NCI-H510A (cell line): ENCODE data around the gene GATA2.

Experiments used
- DNase-seq: peaks from one replicate; lab custom pipeline; 2025; lab: John Stamatoyannopoulos, UW

Gene GATA2

DNA sequence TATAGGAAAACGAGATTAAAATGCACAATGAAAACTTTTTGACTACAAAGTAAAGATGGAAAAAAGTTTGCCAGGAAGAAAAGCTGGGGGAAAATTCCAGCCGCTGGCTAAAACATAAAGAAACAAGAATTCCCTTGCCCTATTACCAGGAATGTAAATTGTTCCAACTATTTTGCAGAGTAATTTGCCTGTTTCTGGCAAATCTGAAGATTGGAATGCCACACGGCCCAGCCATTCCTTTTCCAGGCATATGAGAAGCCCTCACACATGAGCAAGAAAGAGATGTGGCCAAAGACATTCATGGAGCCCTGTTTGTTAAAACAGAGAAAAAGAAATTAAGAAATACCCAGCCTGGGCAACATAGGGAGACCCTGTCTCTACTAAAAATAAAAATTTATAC, 8.4 kb upstream of the GATA2 start:
- DNase-seq: no peak

DNA sequence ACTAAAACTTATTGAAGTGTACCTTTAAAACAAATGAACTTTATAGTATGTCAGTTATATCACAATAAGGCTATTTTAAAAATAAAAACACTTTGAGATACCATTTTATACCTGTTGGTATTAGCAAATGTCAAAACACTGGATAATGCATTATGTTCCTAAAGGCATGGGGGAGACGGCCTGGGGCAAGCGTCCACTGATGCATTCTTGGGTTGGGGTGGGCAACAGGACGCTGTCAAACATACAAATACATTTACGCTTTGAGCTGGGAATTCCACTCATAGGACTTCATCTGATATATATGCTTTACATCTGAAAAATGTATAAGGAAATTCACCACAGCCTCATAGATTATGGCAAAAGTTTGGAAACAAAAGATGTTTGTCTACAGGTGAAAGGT, 7.6 kb upstream of the GATA2 start:
- DNase-seq: no peak

DNA sequence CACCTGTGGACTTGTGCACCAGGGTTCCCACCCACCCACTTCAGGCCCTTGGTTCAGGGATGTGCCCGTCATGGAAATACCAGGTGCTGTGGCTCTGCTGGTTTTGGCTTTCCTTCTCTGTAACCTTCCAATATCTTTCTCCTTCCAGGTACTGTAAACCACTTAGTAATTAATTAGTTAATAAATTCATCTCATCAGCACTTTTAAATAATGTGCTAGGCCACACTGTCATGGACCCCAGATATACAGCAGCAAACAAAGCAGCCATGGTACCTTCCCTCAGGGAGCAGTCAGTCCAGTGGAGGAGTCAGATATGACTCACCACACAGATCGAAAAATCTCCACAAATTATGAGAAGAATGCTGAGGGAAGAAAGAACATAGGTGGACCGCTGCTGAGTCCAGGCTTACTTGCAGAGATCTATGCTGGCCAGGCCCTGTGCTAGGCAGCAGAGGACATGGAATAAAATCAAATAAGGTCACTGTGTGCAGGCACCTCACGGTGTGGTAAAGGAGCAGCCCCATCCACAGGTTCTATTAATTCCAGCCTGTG, 6.8 kb upstream of the GATA2 start:
- no peak for DNase-seq

DNA sequence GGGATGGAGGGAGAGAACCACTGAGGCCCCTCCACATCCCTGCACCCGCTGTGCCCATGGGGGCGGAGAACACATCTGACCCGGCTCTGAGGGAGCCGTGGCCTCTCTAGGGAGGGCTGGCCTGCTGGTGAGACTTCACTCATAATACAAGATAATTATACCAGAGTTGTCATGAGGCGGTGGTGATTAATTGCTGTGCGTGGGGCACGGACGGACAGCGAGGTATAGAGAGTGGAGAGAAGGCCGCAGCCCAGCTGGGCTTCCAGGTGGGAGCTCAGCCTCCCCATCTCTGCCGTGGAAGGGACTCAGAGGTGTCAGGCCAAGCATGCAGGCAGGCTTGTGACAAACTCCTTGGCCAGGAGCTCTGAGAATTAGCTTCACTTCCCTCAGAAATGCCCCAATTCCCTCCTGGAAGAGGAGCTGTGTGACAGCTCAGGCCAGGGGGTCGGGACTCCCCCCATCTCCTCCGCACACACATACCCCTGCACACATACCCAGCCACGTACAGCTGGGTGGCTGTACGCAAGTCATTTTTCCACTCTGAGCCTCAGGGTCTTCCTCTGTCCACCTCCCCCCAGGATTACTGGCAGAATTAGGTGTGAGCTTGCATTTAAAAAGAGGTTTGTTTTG, 6.0 kb upstream of the GATA2 start:
- DNase-seq: no peak

DNA sequence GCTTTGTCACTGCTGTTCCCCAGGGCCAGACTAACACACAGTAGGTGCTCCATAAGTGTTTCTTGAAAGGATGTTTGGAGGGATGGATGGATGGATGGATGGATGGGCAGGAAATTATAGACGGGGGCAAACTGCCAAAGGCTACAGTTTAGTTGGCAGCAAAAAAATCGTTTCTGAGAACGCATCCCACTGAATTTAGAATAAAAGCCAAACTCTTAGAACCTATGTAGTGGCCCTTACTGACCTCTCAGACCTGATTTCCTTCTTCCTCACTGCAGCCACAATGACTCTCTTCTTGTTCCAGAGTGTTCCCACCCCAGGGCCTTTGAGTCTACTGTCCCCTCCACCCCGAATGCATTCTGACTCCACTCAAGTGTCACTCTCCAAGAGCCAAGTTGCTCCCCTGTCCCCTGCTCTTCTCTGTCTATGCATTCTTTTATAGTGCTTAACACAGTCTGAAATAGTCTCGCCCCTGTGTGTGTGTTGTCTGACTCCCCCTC, 5.2 kb upstream of the GATA2 start:
- DNase-seq: no peak

DNA sequence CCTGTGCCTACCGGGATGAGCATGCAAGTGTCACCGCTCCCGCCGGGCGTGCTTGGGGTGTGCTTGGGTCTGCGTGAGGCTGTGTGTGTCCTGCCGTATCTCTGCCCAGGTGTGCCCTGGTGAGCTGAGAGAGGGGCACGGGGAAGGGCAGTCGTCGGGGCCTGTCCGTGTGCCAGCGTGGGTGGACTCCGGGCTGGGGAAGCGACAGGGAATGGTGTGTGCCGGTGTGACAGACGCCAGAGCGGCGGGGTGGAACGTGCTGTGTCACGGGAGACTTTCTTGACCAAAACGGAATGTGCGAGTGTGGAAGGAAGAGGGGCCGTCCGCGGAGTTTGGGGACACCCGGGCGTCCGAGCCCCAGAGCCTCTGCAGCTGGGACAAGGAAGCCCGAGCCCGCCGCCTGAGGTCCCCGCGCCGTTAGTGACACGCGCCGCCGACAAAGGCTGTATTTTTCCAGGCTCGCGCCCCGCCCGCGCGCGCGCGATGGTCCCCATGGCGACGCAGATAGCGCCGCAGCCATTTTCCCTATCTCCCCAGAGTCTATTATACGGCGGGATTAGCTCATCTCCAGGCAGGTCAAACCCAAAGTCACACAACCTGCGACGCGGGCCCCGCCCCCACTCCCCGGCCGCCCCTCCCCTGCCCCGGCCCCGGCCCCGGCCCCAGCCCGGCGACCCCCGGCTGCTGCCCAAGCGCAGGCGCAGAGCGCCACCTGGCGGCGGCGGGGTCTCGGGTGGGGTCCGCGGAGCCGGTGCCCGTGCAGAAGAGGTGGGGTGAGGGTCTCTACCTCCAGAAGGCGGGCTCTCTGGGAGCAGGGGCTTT, 4.5 kb upstream of the GATA2 start:
- peak; percentile 51 for DNase-seq

DNA sequence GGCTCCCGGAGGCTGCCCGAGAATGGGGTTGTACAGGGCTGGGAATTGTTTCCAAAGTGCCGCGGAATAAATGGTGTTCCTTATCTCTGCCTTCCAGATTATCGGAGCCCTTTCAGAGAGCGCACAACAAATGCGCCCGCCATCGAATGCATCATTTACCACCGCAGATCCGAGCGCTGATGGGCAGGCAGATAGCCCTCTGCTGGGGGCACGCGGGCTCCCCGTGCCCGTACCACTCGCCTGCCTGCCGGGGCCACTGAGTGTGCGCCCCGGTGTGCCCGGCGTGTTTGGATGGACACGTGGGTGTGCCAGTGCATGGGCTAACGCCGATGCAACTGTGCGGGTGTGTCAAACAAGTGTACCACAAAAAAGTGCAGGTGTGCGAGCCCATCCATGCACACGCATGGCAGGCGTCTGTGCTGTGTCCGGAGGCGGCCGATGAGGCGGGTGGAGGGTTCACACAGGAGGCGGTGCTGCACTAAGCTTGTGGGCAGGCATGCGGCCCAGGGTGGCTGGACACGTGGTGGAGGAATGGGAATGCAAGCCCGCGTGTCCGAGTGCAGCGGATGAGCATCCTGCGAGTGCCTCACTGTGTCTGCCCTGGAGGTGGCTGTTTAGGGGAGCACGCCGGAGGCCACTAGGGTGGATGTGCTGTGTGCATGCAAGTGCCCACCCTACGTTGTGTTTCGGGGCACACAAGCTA, 3.8 kb upstream of the GATA2 start:
- DNase-seq: no peak

DNA sequence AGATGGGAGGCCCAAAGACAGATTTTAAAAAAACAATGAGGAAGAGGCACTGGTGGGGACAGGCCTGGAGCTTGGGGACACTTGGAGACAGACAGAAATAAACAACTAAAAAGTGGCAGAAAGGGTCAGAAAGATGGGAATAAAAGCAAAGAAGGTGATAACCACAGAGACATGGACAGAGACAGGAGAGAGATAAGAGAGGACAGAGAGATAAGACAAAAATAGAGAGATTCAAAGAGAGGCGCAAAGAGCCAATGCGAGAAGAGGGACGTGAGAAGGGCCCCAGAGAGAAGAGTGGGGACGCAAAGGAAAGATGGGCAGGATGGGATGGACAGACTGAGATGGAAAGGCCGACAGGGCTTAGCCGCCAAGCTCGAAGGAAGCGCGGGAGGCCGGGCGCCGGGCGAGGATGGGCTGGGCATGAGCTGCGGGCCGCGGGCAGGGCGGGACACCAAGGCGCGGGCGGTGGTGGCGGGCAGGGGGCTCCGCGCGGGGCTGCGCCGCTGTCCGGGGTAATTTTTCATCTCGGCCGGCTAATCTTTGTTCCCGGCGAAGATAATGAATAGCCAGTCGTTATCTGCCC, 3.1 kb upstream of the GATA2 start:
- DNase-seq: no peak

DNA sequence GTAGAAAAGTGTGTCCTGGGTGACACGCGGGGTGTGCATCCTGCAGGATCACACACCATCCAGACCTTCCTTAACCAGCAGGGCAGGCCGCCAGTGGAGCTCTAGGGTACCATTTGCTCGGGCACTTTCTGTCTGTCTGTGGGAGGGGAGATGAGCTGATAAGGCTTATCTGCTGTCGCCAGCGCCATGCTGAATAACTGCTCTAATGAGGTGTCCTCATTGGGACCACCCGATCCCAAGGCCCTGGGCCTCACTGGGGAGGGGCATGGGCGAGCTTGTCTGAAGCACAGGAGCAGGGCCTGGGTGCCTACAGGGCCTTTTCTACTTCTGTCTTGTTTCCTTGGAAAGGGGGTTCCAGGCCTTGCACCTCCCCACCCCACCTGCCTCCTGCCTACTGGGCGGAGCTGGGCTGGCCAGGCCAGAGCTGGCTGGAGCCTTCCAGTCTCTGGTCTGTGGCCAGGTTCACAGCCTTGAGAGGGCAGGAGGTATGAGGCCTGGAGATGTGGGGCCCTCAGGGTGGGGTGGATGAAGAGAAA, 2.5 kb upstream of the GATA2 start:
- no peak for DNase-seq

DNA sequence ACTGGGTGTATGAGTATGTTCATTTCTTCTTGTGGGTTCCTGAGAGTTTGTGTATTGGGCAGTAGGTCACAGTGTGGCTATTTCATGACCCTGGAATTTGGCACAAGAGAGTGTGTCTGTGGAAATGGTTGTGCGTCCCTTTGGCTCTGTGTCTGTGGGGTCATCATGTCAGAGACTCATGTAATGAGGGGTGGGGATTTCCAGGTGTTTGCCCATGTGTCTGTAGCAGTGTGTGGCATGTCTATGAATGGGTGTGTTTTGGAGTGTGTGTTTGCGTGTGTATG, 1.3 kb upstream of the GATA2 start:
- no peak for DNase-seq

DNA sequence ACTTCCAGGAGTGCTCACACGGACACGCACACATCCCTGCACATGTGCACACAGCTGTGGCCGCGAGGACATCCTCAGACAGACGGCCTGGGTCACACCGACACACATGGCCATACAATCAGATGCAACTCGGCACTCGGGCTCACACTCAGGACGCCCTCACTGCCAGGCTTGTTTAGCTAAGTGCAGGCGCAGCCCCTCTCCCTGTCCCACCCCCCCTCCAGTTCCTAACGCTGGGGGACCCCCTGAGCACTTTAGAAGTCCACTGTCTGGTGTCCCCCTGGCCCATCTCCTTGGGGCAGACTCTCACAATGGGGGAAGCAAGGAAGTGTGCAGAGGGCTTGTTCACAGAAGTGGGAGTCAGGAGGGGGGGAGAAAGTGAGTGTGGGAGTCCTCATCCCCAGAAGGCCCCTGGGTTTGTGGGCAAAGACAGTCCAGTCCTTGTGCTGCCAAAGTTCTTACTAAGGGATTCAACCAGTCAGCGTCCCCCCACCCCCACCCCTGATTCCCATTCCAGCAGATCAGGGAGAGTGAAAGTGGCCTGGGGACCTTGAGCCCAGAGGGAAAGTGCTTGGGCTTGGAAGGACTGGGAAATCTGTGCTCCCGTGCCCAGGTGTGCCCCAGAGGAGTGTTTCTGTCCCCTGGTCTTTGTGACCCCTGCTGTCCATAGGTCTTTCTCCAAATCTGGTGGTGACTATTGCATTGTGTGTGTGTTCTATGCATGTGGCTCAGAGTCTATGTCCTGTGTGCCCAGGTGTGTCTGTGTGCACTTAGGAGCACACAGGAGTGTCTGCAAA, 767 bp upstream of the GATA2 start:
- DNase-seq: no peak

DNA sequence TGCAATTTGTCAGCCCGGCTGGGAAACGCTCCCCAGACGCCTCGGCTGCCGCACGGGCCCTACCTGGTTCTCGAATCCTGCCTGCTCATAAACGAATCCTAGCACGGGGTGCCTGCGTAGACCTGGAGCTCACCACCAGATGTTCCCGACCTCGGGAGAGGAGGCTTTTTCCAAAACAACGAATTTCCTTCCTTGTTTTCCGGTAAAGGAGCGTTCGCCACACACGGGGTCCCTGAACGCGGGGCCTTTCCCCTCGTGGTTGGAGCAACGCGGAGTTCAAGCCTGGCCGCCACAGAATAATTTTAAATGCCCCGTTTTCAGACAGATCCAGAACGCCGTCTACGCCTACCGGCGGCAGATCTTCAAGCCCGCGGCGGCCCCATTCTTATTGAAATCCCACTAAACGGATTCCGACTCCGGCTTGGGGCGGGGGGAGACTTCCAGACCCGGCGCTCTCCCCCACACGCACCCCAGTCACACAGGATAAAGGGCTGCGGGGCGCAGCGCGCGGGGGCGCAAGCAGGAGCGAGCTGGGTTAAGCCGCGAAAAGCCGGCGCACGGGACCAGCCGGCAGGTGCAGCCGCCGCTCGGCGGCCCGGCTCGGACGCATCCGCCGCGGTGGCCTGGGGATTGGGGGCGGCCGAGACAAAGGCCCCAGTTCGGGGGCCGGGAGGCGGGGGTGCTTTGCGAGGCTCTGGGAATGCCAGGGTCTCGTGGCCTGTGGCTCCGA, 895 bp downstream of the GATA2 start:
- no peak for DNase-seq

DNA sequence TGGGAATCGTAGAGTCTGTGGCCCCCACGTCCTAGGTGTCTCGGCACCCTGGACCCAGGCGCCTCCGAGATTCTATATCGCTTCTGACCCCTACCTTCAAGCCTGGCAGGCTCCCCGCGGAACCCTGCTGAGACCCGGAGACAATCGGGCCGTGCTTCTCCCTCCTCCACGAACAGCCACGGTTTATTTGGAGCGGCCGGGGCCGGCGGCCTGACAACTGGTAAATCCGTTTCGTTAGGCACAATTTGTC, 1.4 kb downstream of the GATA2 start:
- no peak for DNase-seq

DNA sequence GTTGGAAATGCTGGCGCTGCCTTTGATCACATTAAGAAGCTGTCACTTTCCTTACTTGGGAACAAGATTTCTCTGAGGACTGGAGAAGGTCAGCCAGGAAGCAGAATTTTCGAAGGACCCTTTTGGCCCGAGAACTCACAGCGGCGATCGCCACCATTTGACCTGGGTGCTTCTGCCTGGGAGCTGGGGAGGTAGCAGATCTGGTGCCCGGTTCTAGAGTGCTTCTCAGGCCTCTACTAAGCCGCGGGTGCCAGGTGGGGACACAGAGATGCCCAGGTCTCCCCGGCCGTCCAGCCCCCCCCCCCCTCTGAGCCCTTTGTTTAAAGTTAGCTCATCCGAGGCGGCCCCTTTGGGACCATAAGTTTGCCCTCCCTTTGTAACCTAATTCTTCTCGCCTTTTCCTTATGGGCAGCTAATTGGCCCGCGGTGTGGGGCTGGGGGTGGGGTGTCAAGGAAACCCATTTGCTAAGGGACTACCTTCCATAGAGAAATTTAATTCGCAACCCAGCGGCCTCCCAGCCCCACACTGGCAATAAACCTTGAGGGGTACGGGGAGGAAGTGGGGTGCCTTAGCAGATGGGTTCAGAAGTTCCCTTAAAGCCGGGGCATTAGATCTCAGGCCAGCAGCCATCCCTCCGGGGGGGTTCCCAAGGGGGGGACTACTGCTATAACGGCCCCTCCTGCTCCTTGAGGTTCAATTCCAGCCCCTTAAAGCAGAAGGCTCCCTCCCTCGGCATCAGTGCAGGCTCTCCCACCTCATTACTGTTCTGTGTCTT, 1.9 kb downstream of the GATA2 start:
- no peak for DNase-seq

DNA sequence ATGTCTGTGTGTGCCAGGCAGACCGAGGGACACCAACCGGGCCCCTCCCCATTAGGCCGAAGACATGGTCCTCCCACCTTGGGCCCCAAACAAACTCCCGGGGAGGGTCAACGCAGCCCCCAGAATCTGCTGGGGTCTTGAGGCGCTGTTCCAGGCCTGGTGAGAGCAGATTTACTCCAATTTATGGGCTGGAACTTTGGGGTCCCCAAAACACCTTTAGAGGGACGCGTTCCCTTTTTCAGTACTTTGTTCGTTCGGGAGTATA, 2.4 kb downstream of the GATA2 start:
- DNase-seq: no peak

DNA sequence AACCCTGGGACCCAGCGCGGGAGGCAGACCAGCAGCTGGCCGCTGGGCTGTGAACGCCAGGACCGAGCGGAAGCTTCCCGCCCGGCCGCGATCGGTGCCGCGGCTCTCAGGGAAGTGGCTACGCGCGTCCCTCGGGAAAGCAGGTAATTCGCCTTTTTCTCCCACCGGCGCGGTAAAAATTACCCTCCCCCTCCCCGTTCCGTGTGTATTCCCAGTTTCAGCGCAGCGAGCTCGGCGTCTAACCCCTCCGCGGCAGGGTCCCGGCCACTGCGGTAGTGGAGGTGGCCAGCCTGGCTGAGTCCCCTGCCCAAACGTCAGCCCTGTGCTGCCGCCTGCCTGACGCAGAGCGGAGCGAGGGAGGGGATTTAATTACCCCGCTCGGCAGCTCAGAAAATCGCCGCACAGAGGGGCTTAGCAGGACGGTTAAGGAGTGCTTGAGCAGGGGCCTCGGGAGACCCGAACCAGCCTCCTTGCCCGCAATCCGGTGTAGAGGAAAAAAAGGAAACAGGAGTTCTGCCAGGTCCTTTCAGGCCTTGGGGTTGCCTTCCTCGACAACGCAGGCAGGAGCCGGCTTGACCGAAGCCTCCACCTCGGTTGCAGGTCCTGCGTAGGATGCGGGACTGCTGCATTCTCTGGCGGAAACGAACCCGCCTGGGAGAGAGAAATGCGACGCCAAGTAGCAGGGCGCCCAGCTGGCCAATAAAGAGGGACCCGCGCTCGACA, 2.9 kb downstream of the GATA2 start:
- DNase-seq: peak; percentile 22

DNA sequence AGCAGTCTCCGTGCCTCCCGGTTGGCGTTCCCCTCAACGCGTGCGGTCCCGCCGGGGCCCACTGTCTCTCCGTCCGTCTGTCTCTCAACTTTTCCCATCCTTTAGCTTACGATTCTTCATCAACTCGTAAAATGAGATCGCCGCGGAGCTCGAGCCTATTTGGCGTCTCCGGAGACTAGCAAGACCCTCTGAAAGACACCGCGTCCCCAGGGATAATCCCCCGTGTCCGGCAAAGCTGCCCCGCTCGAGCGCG, 3.4 kb downstream of the GATA2 start:
- DNase-seq: no peak

DNA sequence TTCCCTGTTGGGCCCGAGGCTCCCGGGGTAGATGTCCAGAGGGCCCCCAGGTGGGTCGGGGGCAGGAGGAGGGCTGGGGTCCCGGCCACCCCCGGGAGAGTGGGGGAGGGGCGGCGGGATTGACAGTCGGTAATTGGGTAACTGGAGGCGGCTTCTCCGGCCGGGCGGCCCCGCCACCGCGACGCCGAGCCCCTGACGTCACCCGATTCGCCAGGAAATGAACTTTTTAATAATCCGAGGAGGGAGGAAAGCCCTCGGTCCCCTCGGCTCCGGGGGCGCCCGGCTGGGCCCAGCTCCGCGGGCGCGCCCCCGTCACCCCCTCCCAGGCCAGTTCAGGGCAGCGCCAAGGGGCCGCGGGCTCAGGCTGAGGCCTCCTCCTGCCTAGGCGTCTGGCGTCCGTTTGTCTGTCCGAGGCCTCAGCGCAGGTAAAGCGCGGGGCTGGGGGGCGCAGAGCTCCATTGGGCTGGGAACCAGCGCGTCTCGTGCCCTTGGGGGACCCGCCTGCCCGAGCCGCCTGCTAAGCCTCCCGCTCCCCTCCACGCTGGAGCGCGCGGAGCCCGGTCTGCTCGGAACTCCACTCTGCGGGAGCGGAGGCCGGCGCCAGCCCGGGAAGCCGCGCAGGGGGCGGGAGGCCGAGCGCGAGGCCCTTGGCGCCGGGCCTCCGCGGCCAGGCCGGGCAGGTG, 3.9 kb downstream of the GATA2 start:
- DNase-seq: peak; percentile 14

DNA sequence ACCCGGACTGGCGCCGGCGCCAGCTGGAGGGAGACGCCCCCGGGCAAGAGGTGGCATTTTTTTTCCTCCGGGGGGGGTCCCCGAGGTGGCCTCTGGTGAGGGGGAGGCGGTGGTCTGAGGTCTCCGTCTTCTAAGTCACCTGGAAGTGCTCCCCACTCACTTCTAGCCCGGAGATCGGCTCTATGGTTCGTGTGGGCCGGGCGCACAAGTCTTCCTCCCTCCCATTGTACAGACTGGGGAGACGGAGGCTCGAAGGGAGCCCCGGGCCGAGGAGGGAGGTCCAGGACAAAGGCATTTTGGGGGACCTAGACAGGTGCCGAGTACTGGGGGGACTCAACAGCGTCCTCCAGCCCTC, 4.4 kb downstream of the GATA2 start:
- DNase-seq: no peak
